ENCODE measurements around the gene GLYATL1.

DNA sequence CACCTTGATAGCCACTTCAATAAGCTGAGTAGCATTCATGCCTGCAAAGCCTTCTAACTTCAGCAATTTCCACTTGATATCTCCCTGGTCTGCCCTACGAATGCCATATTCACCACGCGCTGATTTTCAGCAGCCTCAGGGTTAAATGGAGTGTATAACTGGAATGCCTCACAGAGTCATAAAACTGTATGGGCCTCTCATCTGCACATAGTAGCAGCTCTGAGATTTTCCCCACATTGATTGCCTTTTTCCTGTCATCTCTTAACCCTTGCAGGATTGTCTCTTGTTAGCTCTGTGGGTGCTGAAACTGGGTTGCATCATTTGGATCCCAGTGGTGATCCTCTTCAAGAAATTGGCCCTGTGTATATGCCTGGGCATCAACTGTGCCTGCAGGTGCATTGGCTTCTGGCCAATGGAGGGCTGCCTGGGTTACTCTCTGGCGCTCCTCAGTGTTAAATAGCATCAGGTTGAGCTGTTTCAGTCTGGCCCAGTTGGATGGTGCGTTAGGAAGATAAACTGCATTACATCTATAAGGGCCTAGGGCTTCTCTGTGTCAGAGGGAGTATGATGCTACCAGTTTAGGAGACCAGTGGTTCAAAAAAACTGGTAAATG lies 17.4 kb upstream of the GLYATL1 start:
- TF ChIP-seq, protein P1, sequence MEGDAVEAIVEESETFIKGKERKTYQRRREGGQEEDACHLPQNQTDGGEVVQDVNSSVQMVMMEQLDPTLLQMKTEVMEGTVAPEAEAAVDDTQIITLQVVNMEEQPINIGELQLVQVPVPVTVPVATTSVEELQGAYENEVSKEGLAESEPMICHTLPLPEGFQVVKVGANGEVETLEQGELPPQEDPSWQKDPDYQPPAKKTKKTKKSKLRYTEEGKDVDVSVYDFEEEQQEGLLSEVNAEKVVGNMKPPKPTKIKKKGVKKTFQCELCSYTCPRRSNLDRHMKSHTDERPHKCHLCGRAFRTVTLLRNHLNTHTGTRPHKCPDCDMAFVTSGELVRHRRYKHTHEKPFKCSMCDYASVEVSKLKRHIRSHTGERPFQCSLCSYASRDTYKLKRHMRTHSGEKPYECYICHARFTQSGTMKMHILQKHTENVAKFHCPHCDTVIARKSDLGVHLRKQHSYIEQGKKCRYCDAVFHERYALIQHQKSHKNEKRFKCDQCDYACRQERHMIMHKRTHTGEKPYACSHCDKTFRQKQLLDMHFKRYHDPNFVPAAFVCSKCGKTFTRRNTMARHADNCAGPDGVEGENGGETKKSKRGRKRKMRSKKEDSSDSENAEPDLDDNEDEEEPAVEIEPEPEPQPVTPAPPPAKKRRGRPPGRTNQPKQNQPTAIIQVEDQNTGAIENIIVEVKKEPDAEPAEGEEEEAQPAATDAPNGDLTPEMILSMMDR (conservative IDR thresholded peaks at IDR 0.05) = no peak
- TF ChIP-seq ZFX (IDR thresholded peaks at IDR 0.05) = no peak

Measured in C4-2B (cell line).